Right ventricle myocardium superior (tissue), 1 donor: Measurements from ENCODE around the gene L1CAM. TPM values are rescaled to one million over a fixed set of nuclear protein-coding genes. Genes with fewer than 3 reads are reported as not detected.

Source experiments
- ATAC-seq: fragments of 200-7000 bp; cut with Tn5 transposase; one replicate; pipeline ENCODE4 v1.9.1; 2020; ENCODE audit warnings: mild to moderate bottlenecking; ENCODE audit not compliant: poor library complexity
- DNase-seq: peaks from one replicate; pipeline ENCODE4 v3.0.0-alpha.2; 2020
- intact Hi-C: fragments of 100-400 bp; cut with DNase I; formaldehyde crosslinking; loops from one replicate; pipeline ENCODE4 v1.11.2; 2022
- total RNA-seq: library from RNA; stranded (reverse); fragmentation: NEBNext Ultra II Directional; extraction: Animal tissue kit (Norgen Biotek cat#: 25700); gene quantifications from one replicate; pipeline ENCODE4 v1.2.1, GENCODE V29; 2021
- donor health status: DM: no; HTN: yes; CAD: no; lungs with severe emphysema.

Gene L1CAM
- total RNA-seq, 1 donor from 2014 or later = 5.3 TPM

DNA sequence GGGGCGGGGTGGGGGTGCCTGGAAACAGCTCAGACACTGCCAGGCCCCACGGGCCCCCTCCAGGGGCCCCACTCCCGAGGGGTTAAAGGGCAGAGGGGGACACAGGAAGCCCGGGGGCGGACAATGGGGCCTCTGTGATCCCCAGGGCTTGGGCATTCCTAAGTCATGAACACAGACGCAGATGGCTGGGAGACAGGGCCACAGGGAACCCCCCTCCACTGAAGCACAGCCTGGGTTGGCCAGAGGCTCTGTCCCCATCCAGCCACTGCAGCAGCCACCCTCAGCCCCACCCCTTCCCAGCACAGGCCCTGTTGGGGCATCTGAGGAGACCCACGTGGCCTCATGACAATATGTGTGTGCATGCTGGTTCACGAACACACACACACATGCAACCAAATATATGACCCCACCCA lies 3.9 kb downstream of the L1CAM start:
- DNase-seq (no peak), ATAC-seq (no peak)
- intact Hi-C loops = no loop called here

DNA sequence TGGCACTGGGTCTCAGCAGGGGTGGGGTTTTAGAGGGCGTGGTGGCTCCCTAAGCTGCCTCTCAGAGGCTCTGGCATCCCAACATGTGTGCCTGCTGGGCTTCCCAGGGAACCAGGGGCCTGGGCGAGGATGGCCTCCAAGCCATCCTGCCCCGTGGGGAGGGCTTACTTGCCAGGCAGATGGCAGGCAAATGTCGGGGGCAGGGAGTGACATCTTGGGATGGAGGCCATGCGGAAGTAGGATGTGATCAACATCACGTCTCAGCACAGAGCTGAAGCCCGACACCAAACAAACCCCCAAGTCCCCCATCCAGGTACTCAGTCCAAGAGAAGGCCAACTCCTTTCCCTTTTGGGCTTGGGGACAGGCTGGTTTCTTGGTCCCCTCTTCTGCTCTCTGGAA lies 4.7 kb downstream of the L1CAM start:
- no peak for ATAC-seq
- intact Hi-C loops = no loop called here
- no peak for DNase-seq

DNA sequence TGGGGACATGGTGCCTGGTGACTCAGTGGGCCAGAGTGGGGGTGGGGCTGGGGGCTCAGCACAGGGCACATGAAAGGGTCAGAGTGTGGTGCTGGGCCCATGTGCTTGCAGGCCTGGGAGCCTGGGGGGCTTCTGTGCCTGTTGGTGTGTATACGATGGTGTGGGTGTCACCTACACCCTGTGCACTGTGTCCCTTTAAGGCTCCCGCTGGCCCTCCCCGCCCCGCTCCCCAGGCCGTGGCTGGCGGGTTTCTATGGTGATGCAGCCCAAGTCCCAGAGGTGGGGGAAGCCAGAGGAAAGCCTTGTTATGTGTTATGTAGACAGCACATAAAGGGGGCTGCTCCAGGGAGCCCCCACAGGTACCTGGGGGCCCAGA lies 5.5 kb downstream of the L1CAM start:
- DNase-seq (no peak), ATAC-seq (no peak)
- intact Hi-C loops = no loop called here

DNA sequence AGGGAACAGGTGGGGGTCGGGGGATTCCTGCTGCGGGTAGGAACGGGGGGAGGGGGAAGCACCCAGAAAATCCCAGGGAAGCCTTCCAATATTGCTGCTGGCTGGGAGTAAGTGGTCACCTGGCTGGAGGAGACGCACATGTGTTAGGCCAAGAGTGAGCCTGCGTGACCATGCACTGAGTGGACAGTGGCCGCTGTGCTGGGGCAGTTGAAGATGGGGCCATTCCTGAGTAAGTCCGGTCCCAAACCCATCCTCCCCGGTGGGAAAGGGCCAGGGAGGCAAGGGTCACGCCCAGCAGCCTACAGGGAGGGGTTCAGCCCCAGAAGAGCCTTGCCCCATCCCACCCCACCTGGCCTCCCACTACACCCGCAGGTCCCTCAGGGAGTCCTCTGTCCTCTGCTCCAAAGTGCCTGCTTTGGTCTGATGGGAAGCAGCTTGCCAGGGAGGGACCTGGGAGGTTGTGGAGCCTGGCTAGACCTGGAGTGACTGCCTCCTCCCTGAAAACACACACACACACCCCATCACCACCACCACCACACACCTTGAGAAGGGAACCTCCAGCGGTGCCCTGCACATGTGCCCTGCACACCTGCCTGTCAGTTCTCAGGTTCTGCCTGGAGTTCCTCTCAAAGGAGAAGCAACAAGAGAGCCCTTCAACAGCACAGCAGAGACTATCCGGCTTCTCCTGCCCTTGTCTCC lies 6.1 kb downstream of the L1CAM start:
- intact Hi-C loops = no loop called here
- ATAC-seq (no peak), DNase-seq (no peak)

DNA sequence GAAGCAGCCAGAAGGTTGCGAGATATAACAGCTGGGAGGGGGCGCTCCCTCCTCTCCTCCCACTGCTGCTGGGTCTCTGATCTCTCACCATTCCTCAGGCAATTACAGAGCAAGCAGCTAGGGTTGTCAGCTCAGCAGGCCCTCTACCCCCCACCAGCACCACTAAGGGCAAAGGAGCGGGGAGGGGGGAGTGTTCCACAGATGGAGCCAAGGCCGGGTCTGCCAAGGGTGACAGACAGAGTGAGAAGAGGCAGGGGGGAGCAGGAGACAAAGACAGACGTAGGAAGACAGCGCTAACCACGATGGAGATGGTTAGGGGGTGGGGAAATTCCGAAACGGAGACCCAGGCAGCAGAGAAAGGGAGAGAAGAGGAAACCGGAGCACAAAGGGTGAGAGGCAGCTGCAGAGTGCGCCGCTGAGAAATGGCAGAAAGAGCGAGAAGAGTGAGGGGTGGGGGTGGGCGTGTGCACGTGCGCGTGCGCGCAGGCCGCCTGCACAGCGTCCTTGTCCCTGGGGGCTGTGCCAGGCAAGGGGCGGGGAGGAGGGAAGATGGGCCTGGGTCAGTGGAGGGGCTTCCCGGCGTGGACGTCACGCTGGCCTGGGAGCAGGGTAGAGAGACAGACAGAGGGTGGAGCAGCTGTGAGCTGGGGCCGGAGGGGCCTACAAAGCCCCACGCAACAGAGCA lies 6.9 kb downstream of the L1CAM start:
- intact Hi-C loops = no loop called here
- ATAC-seq (no peak), DNase-seq (no peak)

DNA sequence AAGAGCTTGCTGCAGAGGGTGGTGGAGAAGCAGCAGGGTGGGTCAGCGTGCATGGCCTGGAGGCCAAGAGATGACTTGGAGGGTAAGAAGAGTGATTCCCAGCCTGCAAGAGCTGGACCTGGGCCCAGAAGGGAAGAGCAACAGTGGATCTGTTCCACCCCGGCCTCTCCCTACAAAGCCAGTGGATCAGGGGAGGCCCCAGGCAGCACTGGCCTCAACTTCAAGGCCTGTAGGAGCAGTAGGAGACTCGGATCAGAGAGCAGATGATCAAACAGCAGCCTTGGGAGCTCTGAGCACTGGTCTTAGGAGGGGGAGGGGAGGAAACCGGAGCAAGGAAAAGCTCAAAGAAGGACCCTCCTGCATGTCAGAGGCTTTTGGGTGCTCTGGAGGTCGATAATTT lies 7.6 kb downstream of the L1CAM start:
- intact Hi-C loops = no loop called here
- no peak for ATAC-seq
- DNase-seq = no peak

DNA sequence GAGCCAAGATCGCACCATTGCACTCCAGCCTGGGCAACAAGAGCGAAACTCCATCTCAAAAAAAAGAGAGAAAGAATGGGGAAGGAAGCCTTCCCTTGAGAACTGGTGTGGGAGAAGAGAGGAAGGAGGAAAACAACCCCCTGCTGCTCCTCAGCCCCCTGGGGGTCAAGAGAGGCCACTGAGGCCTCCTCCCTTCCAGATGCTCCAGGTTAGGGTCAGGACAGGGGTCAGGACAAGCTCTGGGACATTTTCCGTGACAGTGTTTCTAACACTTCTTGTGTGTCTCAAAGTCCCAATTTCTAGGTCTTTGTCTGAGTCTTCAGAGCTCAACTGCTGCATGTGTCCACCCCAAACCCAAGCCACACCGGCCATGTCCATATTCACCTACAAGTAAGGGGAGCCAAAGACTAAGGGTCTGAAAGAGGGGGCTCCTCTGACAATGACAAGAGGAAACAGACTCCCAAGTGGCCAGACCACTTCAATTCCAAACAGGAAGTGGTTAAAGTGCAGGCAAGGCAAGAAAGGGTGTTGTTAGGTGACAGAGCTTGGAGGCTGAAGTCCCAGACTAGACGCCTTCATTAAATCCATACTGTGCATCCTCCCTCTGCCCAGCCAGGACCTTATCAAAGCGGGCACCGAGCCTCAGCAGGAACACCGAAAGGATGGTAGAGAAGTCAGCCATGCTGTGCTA lies 8.3 kb downstream of the L1CAM start:
- DNase-seq = no peak
- no peak for ATAC-seq
- intact Hi-C loops = no loop called here

DNA sequence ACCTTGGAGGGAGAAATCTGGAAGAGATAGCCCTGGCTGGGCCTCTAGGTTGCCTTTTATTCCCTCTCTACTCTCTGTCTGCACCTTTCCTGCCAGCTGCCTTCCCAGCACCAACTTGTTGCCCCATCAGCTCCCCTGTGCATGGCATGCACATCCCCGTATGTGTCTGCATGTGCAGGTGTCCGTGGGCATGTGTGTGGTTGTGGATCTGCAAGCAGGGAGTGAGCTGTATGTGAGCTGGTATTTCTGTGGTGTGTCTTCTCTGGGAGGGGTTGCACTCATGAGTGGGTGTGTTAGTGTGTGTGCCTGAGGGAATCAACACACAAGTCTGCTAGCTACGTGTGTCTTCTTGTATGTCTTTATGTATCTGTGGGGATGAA lies 9.9 kb downstream of the L1CAM start:
- DNase-seq (no peak), ATAC-seq (no peak)
- intact Hi-C loops = no loop called here

DNA sequence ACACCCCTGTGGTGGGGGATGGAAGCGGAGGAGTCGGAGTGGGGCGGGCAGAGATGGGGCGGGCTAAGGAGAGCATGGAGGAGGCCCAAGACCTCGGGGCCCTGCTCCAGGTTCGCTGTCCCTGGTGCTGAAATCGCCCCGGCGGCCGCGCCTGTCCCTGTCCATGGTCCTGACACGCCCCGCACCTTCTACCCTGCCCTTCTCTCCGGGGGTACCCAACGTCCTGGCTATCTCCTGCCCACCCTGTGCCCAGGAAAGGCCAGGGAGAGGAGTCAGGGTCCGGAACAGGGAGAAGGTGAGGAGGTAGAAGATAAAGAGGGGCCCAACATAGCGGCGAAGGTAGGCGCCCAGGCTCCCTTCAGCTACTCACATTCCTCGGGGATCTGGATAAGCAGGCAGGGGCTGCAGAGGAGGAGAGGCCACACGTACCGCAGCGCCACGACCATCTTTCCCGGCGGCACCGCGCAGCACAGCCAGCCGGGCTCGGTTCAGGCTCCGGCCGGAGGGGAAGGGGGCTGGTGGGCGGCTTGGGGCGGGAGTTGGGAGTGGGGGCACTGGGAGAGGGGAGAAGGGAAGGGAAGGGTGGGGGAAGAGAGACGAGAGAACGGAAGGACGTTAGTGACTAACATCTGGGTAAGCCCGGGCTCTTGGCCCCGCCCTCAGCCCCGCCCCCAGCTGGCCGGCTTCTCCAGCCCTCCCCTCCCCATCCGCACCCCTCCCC lies 10.4 kb downstream of the L1CAM start:
- DNase-seq (peak; percentile 63), ATAC-seq (peak; percentile 73)
- intact Hi-C loops = no loop called here

DNA sequence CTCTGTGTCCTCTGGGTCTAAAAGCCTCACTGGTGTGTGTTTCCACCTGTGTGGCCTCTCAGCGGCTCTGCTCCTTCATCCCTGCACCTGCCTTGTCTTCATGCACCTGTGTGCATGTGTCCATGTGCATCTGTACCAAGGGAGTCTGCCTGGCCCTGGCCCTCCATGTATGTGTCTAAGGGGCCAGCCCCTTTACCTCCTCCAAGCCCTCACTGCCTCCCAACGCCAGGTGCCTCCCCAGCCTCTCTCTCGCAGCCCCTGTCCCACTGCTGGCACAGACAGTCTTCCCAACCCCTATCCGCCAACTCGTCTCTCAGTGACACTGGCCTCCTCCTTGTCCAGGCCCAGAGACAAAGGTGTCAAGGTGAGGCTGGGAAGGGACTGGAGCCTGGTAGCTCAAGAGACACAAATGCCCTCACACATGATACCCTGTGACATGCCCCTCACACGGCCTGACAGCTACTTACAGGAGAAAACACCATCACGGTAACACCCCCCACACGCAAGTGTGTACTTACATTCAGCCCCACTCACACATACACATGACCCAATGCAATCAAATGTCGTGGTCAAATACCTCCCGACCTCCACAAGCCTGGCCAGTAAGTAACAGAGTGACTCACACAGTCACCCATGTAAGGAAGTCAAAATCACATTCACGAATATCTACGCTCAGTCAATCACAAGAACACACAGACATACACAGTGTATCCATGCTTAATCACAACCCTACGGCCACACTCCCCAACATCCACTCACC lies 11.4 kb downstream of the L1CAM start:
- intact Hi-C loops = no loop called here
- DNase-seq = no peak
- ATAC-seq = no peak

DNA sequence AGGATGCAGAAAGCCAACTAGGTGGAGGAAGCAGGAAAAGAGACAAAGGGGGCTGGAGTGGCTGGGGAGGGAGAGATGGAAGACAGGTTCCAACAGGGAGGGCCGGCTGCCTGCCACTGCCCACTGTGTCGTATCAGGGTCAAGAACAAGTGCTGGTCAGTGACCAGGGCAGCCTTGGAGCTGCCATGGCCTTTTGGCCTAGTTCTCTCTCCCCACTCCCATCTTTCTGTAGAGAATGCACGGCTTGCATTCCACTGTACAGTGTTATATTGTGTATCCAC lies 11.9 kb downstream of the L1CAM start:
- no peak for DNase-seq
- no peak for ATAC-seq
- intact Hi-C loops = no loop called here

DNA sequence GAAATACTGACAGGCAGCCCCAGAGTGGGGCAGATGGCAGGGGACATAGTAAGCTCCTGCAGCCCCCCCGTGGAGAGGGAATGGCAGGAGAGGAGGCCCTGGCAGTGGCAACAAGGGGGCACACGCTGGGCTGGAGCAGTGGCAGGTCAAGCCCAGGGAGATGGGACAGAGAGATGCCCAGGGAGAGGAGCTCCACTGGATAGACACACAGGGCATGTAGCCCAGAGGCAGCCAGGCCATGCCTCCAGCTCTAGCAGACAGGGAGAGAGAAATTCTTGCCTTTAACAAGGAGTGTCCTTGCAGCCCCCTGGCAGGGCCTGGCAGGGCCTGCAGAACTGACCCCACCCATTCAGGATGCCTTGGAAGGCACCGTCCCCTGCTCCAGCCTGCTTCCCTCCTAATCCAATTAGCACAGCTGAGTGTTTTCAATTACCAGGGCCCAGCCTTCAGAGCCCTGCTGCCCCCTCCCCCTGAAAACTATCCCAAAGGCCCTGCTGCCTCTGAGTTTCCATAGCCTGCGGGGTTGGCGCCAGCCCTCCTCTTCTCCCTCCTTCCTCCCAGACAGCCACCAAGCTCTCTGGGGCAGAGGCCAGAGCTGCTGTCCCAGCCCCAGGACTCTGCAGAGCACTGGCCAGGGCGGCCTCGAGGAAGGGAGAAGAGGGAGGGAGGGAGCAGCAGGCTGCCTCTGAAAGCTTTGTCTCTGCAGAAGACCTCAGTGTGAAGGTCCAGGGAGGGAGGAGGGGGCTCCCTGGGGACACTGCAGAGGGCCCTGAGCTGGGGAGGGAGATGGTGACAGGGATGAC lies 12.5 kb downstream of the L1CAM start:
- DNase-seq (no peak), ATAC-seq (no peak)
- intact Hi-C loops = no loop called here

DNA sequence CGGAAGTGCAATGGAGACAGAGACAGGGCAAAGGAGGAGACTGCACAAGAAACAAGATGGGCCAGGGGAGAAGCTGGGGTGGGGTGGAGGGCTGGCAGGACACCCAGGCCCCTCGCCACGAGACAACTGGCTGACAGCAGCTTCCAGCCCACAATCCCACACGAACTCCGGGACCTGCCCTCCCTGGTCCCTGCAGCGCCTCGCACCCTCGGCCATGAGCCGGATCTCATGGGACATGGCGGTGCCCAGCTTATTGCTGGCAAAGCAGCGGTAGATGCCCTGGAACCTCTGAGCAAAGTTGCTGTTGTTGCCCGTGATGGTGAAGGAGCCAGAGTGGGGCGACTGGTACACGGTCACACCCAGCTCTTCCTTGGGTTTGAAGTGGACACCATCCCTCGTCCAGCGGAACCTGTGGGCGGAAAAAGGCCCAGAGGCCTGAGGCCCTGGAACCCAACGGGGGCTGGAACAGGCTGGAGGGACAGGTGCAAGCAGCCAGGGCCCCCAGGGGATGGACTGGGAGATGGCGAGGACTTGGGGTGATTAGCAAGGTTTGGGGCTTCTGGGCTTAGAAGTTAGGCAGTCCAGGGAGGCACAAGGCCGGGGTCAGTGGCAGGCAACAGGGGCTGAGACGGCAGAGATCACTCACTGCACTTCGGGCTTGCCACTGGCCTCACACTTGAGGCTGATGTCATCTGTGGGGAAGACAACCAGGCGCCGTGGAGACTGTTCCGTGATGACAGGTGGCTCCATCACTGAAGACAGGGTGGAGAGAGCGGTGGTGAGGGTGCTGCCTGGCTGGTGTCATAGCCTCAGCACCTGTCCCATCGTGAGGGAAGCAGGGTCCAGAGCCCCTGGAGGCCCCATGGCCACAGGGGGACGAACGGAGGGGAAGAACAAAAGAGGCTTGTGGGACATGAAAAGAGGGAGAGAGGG lies 13.8 kb downstream of the L1CAM start:
- no peak for ATAC-seq
- intact Hi-C loops = no loop called here
- DNase-seq = no peak

DNA sequence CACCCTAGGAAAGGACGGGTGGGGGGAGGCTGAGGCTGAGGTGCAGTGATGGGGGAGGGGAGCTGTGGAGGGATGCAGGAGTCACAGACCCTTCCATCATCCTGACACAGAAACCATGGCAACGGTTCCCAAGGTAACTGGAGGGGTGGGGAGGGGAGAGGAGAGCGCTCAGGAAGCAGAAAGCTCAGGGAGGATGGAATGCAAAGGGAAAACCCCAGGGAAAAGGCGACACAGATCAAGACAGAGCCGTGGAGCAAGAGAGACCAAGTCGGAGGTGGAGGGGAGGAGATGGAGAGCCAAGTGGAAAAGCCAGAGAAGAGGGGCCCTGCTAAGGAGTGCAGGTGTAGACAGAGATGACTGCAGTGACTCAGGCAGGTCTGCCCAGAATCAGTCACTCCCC lies 14.5 kb downstream of the L1CAM start:
- ATAC-seq = no peak
- DNase-seq = no peak
- intact Hi-C loops = no loop called here

DNA sequence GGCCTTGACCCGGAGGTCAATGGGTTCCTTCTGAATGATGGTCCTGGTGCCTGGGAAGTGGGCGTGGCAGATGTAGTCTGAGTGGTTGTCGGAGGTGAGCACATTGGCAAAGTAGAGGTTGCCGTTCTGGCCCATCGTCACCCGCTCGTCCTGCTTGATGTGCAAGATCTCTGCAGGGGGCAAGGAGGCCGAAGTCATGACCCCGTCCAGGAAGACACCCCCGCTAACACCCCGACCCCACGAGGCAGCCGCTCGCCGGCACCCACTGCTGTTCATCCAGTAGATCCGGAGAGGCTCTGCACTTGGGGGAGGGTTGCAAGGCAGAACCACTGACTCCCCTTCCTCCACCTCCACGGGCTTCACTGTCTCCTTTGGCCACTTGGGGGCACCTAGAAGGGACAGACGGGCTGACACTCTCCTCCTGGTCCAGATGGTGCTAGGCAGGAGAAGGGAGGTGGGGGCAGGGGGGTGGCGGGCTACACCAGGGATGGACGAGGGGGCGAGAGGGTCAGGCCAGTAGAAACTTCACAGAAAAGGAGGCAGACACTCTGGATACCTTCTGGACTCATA lies 15.1 kb downstream of the L1CAM start:
- ATAC-seq (no peak), DNase-seq (no peak)
- intact Hi-C loops = no loop called here

DNA sequence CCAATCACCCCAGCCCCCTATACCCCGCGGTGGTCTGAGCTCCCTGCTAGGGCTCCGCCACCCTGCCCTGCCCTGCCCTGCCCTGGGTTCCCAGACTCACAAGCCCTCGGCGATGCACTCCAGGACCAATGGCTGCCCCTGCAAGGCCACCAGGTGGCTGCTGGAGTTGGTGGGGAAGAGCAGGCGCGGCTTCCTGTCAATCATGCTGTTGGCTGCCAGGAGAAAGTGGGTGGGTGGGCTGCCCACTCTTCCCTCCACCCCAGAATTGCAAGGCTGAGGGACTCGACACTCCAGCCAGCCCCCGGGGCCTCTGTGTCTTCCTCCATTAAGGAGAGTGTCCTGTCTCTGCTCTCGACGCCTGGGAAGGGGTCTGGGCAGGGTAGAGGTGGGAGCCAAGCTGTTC lies 15.7 kb downstream of the L1CAM start:
- ATAC-seq (no peak), DNase-seq (no peak)
- intact Hi-C loops = no loop called here
